AG20443 (cell line): ENCODE measurements around the gene SYAP1.
"Not testable (repeated sequence)": the region's sequence is repeated elsewhere in the genome, so short reads cannot be mapped to it uniquely, and the experiment has no call there.

Source experiments
- DNase-seq: peaks from one replicate; pipeline ENCODE4 v3.0.0; 2012; ENCODE audit warnings: low spot score, mixed read lengths

Gene SYAP1, protein sequence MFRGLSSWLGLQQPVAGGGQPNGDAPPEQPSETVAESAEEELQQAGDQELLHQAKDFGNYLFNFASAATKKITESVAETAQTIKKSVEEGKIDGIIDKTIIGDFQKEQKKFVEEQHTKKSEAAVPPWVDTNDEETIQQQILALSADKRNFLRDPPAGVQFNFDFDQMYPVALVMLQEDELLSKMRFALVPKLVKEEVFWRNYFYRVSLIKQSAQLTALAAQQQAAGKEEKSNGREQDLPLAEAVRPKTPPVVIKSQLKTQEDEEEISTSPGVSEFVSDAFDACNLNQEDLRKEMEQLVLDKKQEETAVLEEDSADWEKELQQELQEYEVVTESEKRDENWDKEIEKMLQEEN

GRCh38 chrX:16719334-16720084 lies at the start of gene SYAP1:
Gene SYAP1 (plus strand): TSS chrX:16719612. CDS start chrX:16719725, 113 bp downstream.
- DNase-seq, result peak; percentile 88

DNA sequence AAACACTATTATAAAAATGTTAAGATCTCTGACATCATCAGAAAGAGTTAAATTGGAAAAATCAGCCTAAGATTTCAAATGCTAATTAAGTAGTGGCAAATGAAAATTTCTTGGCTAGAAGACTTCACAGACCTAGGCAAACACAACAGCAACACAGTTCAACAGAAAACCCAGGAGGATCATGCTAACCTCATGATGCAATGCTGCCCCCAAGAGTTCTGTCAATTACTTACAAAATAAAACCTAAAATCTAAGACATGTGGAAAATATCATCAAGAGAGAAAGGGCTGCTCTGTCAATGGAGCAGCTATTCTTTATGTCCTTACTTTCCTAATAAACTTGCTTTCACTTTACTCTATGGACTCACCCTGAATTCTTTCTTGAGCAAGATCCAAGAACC lies 48.4 kb upstream of the SYAP1 start:
- peak; percentile 56 for DNase-seq

- DNase-seq, result no peak
Measured at GRCh38 chrX:16678689-16679088, 40.7 kb upstream of the SYAP1 start.

DNA sequence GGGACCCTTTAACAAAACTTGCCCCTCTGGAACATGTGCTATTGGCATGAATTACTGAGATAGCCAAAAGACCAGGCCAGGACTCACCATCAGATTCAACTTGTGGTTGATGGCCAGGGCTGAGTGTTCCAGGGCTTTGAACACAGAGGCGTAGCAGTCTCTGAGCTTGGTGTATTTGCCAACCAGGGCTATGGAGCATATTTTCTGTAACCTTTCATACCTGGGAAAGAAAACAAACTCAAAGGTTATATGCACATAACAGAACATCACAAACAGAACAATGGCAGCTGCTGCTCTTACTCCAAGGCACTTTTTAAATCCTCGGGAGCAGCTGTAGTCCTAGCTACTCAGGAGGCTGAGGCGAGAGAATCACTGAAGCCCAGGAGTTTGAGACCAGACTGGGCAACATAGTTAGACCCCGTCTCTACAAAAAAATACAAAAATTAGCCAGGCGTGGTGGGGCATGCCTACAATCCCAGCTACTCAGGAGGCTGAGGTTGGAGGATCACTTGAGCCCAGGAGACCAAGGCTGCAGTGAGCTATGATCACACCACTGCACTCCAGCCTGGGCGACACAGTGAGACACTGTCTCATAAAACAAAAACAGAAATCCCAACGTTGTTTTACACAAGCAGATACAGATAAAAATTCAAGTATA lies 36.3 kb upstream of the SYAP1 start:
- no peak for DNase-seq

GRCh38 chrX:16687514-16687913 lies 31.9 kb upstream of the SYAP1 start:
- peak; percentile 18 for DNase-seq

DNA sequence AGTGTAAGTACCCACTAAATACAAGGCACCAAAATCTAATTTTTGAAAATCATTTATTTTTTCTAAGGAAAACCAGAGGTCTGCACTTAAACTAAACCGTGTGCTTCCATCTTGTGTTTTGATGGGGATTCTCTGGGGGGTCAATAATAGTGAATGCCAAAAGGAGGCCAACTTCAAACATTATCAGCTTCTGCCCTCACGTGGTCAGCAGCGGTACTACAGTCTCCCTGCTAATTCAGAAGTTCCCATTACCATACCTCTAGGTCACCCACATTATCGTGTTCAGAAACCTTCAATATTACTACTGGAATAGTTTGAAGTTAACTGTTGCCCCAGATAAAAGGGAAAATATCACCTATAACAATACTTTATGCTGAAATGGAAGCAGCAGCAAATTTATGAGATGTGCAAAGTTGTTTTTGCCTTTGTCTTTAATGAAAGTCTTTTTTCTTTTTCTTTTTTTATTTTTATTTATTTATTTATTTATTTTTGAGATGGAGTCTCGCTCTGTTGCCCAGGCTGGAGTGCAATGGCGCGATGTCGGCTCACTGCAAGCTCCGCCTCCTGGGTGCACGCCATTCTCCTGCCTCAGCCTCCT lies 24.2 kb upstream of the SYAP1 start:
- DNase-seq, result peak; percentile 44

GRCh38 chrX:16696956-16697355 lies 22.5 kb upstream of the SYAP1 start:
- no peak for DNase-seq

- DNase-seq, result no peak
Measured at GRCh38 chrX:16699389-16699788, 20.0 kb upstream of the SYAP1 start.

DNA sequence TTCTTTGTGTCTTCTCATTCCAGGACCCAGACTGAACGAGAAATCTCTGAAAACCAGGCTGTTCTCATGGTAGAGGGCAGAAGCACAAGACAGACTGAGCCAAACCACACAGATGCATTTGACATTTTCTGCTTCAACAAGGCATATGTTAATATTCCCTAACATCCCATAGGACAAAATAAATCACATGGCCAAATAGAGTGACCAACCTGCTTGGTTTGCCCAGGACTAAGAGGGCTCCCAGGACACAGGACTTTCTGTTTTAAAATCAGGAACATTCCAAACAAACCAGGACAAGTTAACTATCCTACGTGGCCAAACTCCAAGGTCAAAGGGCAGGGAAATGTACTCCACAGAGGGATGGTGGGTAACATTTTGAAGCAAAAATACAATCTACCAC lies 18.7 kb upstream of the SYAP1 start:
- no peak for DNase-seq

DNA sequence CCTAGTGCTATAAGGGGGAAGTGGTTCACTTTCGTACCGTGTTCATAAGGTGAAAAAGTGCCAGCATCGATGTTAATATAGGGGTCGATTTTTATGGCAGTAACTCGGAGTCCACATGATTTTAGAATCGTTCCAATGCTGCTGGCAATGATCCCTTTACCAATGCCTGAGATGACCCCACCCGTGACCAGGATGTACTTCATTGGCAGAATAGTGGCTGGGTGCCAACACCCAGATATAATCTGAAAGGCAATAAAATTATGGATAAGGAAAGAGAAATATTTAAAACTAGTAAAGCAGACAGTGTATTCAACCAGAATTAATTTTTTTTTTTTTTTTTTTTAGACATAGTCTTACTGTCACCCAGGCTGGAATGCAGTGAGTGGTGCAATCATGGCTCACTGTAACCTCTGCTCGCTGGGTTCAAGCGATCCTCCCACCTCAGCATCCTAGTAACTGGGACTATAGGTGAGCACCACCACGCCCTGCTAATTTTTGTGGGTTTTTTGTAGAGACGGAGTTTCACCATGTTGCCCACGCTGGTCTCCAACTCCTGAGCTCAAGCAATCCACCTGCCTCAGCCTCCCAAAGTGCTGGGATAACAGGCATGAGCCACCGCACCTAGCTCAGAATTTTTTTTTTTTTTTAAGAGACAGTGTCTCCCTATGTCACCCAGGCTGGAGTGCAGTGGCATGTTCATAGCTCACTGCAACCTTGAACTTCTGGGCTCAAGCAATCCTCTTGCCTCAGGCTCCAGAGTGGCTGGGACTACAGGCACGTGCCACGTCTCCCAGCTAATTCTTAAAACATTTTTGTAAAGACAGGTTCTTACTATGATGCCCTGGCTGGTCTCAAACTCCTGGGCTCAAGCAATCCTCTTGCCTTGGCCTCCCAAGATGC lies 16.5 kb upstream of the SYAP1 start:
- DNase-seq, result no peak

DNA sequence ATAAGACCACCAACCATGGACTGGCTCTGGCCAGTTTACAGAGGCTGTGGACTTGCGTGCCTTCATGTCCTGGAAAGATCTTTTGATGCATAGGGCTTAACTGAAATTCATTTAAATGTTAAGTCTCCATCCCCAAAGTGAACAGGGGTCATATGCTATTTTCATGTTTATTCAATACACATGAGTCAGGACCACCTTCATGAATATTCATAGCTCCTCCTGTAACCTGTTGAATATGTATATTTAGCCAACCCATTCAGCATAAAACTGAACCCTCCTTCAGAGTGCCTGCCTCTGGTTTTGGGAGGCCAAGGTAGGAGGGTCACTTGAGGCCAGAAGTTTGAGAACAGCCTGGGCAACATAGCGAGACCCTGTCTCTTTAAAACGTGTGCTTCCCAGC lies 14.0 kb upstream of the SYAP1 start:
- DNase-seq, result no peak

DNA sequence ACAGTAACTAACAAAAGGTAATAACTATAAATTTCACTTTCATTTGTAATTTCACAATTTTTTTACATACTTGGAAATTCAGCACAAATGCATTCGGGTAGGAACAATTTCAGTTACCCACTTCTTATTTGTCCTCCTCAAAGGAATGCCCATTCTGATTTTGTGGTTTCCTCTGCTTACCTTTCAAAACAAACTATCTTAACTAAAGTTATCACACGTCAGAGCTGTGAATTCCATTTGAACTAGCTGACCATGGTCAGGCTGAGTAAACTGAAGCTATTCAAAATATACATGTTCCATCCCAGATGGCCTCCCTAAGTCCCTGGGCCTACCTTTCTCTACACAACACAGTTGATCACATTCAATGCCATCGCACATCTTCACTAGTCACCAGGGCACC lies 11.4 kb upstream of the SYAP1 start:
- DNase-seq, result no peak

DNA sequence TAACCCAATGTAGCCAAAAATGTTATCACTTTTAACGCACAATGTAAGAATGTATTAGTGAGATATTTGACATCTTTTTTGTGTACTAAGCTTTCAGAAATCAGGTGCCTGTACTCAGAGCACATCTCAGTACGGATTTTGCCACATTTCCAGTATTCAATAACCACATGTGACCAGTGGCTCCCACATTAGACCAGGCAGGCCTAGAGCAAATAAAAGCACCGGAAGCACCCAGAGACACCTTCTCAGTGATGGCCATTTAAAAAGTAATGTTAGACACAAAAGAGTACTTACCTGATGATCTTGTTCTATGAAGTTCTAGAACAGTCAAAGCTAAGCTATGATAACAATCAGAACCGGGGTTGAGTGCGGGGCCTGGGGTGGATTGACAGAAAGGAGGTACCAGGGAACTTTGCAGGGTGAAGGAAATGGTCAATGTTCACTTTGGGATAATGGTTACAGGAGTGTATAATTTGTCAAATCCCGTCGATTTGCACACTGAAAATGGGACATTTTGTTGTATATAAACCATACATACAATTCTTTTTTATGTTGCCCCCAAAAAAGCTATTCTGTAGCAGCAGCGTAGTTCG lies 8.1 kb upstream of the SYAP1 start:
- DNase-seq, result no peak

GRCh38 chrX:16711893-16712547 lies 7.4 kb upstream of the SYAP1 start:
- peak; percentile 26 for DNase-seq

DNA sequence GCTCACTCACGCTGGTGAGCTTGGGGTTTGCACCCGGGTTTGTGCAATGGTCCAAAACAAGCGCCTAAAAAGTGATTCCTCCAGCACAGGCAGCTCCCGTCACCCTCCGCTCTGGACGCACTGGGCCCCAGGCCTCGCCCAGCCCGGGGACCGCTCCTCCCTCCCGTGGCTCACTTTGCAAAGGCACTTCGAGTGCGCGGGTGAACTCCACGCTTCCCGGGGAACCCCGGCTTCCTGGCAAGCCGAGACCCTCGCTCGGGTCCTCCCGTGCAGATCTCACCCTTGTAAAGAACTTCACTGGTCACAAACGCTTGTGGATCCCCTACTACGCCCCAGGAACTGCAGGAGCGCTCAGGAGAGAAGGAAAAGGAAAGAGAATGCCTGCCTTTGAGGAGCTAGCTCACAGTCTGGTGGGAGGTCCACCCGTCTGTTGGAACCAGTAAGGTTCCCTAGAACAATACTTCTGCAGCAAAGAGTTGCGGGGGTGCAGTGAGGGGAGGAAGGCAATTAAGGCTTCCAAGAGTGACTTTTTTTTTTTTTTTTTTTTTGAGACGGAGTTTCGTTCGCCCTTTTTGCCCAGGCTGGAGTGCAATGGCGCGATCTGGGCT lies 6.8 kb upstream of the SYAP1 start, which contains the start of gene CTPS2:
Gene CTPS2 (minus strand): TSS at position 122 of the 608 bp plus-strand sequence. CDS start 9,767 bp downstream, outside the sequence.
- DNase-seq, result peak; percentile 83

DNA sequence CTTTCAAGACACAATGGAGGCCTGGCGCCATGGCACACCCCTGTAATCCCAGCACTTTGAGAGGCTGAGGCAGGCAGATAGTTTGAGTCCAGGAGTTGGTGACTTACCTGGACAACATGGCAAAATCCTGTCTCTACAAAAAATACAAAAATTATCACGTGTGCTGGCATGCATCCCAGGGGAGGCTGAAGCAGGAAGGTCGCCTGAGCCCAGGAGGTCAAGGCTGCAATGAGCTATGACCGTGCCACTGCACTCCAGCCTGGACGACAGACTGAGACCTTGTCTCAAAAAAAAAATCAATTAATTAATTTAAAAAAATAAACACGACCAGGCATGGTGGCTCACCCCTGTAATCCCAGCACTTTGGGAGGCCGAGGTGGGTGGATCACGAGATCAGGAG lies 4.9 kb upstream of the SYAP1 start:
- no peak for DNase-seq

DNA sequence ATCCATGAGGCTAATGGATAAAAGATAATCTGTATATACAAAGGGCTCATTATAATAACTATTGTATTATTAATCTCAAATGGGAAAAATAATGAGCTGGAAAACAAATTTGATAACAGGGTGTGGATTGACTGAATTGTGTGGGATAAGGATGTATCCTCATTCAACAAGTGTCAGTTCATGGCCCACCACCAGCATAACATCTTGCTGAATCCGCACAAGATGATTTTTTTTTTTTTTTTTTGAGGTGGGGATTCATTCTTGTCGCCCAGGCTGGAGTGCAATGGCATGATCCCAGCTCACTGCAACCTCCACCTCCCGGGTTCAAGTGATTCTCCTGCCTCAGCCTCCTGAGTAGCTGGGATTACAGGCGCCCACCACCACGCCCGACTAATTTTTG lies 3.8 kb upstream of the SYAP1 start:
- DNase-seq, result not testable (repeated sequence)

DNA sequence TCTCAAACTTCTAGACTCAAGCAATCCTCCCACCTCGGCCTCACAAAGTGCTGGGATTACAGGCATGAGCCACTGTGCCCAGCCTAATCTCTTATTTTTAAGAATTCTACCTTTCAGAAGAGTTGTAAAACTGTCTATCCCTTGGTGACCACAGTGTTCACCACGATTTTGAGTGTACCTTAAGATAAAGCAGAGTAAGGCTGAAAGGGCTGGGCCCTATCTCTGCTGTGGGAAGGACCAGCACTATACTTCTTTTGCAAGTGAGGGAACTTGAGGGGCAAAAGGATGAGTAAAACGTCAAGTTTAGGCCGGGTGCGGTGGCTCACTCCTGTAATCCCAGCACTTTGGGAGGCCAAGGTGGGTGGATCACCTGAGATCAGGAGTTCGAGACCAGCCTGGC lies 3.0 kb upstream of the SYAP1 start:
- DNase-seq, result not testable (repeated sequence)

- DNase-seq, result no peak
Measured at GRCh38 chrX:16718824-16719333, 533 bp upstream of the SYAP1 start.

DNA sequence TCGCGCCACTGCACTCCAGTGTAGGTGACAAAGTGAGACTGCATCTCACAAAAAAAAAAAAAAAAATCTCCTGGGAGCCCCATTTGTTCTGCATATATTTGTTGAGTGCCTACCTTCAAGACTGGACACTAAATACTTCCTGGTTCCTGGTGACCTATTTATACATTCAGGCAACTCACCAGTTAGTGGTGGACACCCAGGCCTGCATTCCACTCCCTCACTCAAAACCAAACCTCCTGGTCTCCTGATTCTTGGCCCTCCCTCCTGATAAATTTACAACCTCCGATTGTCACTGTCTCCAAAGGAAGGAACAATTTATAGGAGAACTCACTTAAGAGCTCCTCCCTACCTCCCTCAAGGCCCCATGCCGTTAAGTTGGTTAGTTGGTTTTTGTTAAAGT lies 3.1 kb downstream of the SYAP1 start:
- DNase-seq, result no peak
